PFSK-1 (cell line): ENCODE measurements around the gene TRDN.

Experiments used
- FOXP2 ChIP-seq: optimal IDR thresholded peaks from 2 replicates; pipeline ENCODE3; 2011; ENCODE audit warnings: borderline replicate concordance, control low read depth, inconsistent platforms; ENCODE audit not compliant: insufficient read depth; ENCODE audit errors: extremely low read length, extremely low read depth
- POLR2AphosphoS5 ChIP-seq: IDR thresholded peaks from 2 replicates; pipeline ENCODE4 v1.6.1; 2012; ENCODE audit warnings: low read depth, mild to moderate bottlenecking, control low read depth, low read length, moderate library complexity
- REST ChIP-seq, 2 experiments: IDR thresholded peaks; 2 replicates each; pipeline versions ENCODE4 v1.6.1 to v1.8.0; 2011 to 2012; ENCODE audit warnings: low read depth in 2 of 2, low read length in 2 of 2, control low read depth in 1 of 2, inconsistent platforms in 1 of 2, mild to moderate bottlenecking in 1 of 2, moderate library complexity in 1 of 2; ENCODE audit not compliant: insufficient read depth in 1 of 2
- SIN3A ChIP-seq: IDR thresholded peaks from 2 replicates; pipeline ENCODE4 v1.6.1; 2012; ENCODE audit warnings: mild to moderate bottlenecking, low read length, moderate library complexity, borderline replicate concordance; ENCODE audit not compliant: insufficient read depth
- TAF1 ChIP-seq: IDR thresholded peaks from 2 replicates; pipeline ENCODE4 v1.6.1; 2012; ENCODE audit warnings: low read length, control low read depth, borderline replicate concordance; ENCODE audit not compliant: insufficient read depth

TRDN gene

GRCh38 chr6:123182998-123183397, 453.8 kb downstream of the TRDN start:
- TF ChIP-seq SIN3A, result no peak
- TF ChIP-seq TAF1, result no peak

- TF ChIP-seq SIN3A (no peak), FOXP2 (no peak), POLR2AphosphoS5 (no peak), REST (IDR thresholded peaks at IDR 0.05; ENCODE audit: insufficient read depth in 1 of 2, low read depth in 2 of 2, low read length in 2 of 2) (no peak), TAF1 (no peak)
These were observed 460.0 kb downstream of the TRDN start for GRCh38 chr6:123176706-123177105.

- TF ChIP-seq POLR2AphosphoS5, result no peak
- no peak for TF ChIP-seq REST (IDR thresholded peaks at IDR 0.05; ENCODE audit: insufficient read depth in 1 of 2, low read depth in 2 of 2, low read length in 2 of 2)
- no peak for TF ChIP-seq TAF1
- TF ChIP-seq SIN3A, result no peak
- TF ChIP-seq FOXP2, result no peak
These were observed 465.2 kb downstream of the TRDN start for GRCh38 chr6:123171341-123172115.

- no peak for TF ChIP-seq TAF1
- TF ChIP-seq POLR2AphosphoS5, result no peak
- no peak for TF ChIP-seq FOXP2
- no peak for TF ChIP-seq SIN3A
- no peak for TF ChIP-seq REST (IDR thresholded peaks at IDR 0.05; ENCODE audit: insufficient read depth in 1 of 2, low read depth in 2 of 2, low read length in 2 of 2)
These were observed 467.0 kb downstream of the TRDN start for GRCh38 chr6:123169774-123170095.

GRCh38 chr6:123168892-123169773, 467.6 kb downstream of the TRDN start:
- TF ChIP-seq TAF1 (no peak), POLR2AphosphoS5 (no peak), REST (IDR thresholded peaks at IDR 0.05; ENCODE audit: insufficient read depth in 1 of 2, low read depth in 2 of 2, low read length in 2 of 2) (no peak), SIN3A (no peak), FOXP2 (no peak)
